ENCODE measurements around the gene EMILIN2.

EMILIN2 gene

DNA sequence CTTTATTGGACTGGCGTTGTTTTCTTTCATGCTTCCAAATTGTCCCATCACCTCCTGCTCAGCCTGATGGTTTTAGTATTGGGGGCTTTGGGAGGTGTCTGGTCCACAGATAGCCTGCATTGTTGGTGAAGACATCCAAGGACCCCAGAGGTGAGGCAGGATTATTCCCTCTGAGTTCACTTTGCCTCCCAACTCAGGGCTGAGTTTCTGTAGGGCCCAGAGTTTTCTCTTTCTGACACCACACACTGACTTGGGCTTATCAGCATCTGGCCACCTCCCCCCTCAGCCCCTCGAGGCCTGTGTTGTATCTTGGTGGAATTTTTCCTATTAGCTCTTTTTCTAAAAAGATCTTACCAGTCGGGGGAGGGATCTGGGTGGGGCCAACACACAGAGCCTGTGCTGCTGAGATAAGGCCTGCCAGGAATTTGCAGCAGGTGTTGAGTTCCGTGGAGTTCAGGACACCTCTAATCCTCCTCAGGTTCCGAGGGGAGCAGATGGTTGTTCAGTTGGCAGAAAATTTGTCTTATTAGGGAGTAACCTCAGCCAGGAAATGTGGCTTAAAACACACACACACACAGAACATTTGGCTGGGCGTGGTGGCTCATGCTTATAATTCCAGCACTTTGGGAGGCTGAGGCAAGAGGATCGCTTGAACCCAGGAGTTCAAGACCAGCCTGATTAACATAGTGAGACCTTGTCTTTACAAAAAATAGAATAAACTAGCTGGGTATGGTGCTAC lies 7.3 kb downstream of the EMILIN2 start:
- H3K4me1 ChIP-seq (ENCODE audit: insufficient read depth, low read length, severe bottlenecking): no peaks in the 10 kb centered on the region
- no peak overlapping the region for H3K4me2 ChIP-seq (ENCODE audit: low read length)
- H3K9me3 ChIP-seq (ENCODE audit: low read length): no peaks in the 10 kb centered on the region
- no peak overlapping the region for H3K4me3 ChIP-seq (ENCODE audit: low read depth, low read length, poor library complexity, severe bottlenecking)
- no peaks in the 10 kb centered on the region for H3K9me2 ChIP-seq (ENCODE audit: low read depth, low read length)
- no peaks in the 10 kb centered on the region for H4K20me1 ChIP-seq (ENCODE audit: insufficient read depth, low read length)
- H3F3A ChIP-seq (ENCODE audit: insufficient read depth, low read length): no peaks in the 10 kb centered on the region
- H3K27me3 ChIP-seq (ENCODE audit: insufficient read depth, low read length): no peaks in the 10 kb centered on the region
- no peak overlapping the region for H3K27ac ChIP-seq (ENCODE audit: low read depth, low read length, poor library complexity, severe bottlenecking)
- no peaks in the 10 kb centered on the region for H3K79me2 ChIP-seq (ENCODE audit: insufficient read depth, low read length)
- H3K36me3 ChIP-seq (ENCODE audit: insufficient read depth, low read length): no peaks in the 10 kb centered on the region
- TF ChIP-seq CTCF (IDR thresholded peaks at IDR 0.05; ENCODE audit: low read length): no peak
- TF ChIP-seq EZH2 (IDR thresholded peaks at IDR 0.05; ENCODE audit: borderline replicate concordance, low read length): no peak
- H2AFZ ChIP-seq (ENCODE audit: low read length): no peak overlapping the region
- H3K9ac ChIP-seq (ENCODE audit: low read length): no peak overlapping the region

DNA sequence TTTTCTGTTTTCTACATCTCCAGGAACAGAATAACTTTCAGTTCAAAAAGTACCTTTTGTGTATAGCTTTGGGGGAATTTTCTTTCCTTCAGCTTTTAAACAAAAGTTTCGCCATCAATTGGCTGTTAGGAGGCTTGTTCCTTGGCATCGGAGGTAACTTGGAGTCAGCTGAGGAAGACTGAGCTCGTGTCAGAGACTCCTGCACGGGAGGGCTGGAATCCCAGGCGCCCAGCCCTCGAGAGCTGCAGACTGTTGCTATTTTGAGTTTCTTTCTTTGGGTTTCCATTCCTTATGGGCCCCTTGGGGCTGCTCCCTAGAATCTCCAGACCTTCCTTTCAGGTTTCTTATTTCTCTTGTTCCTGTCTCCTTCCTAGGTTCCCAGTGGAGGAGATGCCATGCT lies 8.1 kb downstream of the EMILIN2 start:
- no peak overlapping the region for H3K4me3 ChIP-seq (ENCODE audit: low read depth, low read length, poor library complexity, severe bottlenecking)
- no peaks in the 10 kb centered on the region for H3K9me2 ChIP-seq (ENCODE audit: low read depth, low read length)
- no peaks in the 10 kb centered on the region for H3K4me1 ChIP-seq (ENCODE audit: insufficient read depth, low read length, severe bottlenecking)
- H3F3A ChIP-seq (ENCODE audit: insufficient read depth, low read length): no peaks in the 10 kb centered on the region
- H3K4me2 ChIP-seq (ENCODE audit: low read length): no peak overlapping the region
- no peak overlapping the region for H2AFZ ChIP-seq (ENCODE audit: low read length)
- H3K79me2 ChIP-seq (ENCODE audit: insufficient read depth, low read length): no peaks in the 10 kb centered on the region
- H3K36me3 ChIP-seq (ENCODE audit: insufficient read depth, low read length): no peaks in the 10 kb centered on the region
- TF ChIP-seq CTCF (IDR thresholded peaks at IDR 0.05; ENCODE audit: low read length): no peak
- TF ChIP-seq EZH2 (IDR thresholded peaks at IDR 0.05; ENCODE audit: borderline replicate concordance, low read length): no peak
- H4K20me1 ChIP-seq (ENCODE audit: insufficient read depth, low read length): no peaks in the 10 kb centered on the region
- H3K27me3 ChIP-seq (ENCODE audit: insufficient read depth, low read length): no peaks in the 10 kb centered on the region
- no peak overlapping the region for H3K27ac ChIP-seq (ENCODE audit: low read depth, low read length, poor library complexity, severe bottlenecking)
- H3K9ac ChIP-seq (ENCODE audit: low read length): no peak overlapping the region
- no peaks in the 10 kb centered on the region for H3K9me3 ChIP-seq (ENCODE audit: low read length)

- Histone ChIP-seq H3K4me3 (ENCODE audit: low read depth, low read length, poor library complexity, severe bottlenecking) (no peak overlapping the region), H2AFZ (ENCODE audit: low read length) (no peak overlapping the region), H3K36me3 (ENCODE audit: insufficient read depth, low read length) (no peaks in the 10 kb centered on the region), H3F3A (ENCODE audit: insufficient read depth, low read length) (no peaks in the 10 kb centered on the region), H3K27me3 (ENCODE audit: insufficient read depth, low read length) (no peaks in the 10 kb centered on the region), H3K4me2 (ENCODE audit: low read length) (no peak overlapping the region), H3K9me2 (ENCODE audit: low read depth, low read length) (no peaks in the 10 kb centered on the region), H3K79me2 (ENCODE audit: insufficient read depth, low read length) (no peaks in the 10 kb centered on the region), H4K20me1 (ENCODE audit: insufficient read depth, low read length) (no peaks in the 10 kb centered on the region), H3K9me3 (ENCODE audit: low read length) (no peaks in the 10 kb centered on the region), H3K27ac (ENCODE audit: low read depth, low read length, poor library complexity, severe bottlenecking) (no peak overlapping the region), H3K4me1 (ENCODE audit: insufficient read depth, low read length, severe bottlenecking) (no peaks in the 10 kb centered on the region), H3K9ac (ENCODE audit: low read length) (no peak overlapping the region)
- no peak for TF ChIP-seq EZH2 (IDR thresholded peaks at IDR 0.05; ENCODE audit: borderline replicate concordance, low read length)
- TF ChIP-seq CTCF (IDR thresholded peaks at IDR 0.05; ENCODE audit: low read length): no peak
Observed at GRCh38 chr18:2855560-2856350, 8.9 kb downstream of the EMILIN2 start.

Measured in OCI-LY1 (cell line).